GM18909 (cell line): ENCODE results near the gene TMEM30A.
A peak's percentile ranks its signal among the peaks of the same experiment; 100 is the strongest.

Experiments used
- ATAC-seq: cut with Tn5 transposase; IDR thresholded peaks from one replicate; pipeline ENCODE4 v1.9.1; 2021; ENCODE audit warnings: mild to moderate bottlenecking; ENCODE audit not compliant: unreplicated experiment, poor library complexity

The TMEM30A gene

GRCh38 chr6:75296811-75297779 is 12.5 kb upstream of the TMEM30A start:
- peak; percentile 80 for ATAC-seq

- no peak for ATAC-seq
Measured at GRCh38 chr6:75292555-75292954, 8.0 kb upstream of the TMEM30A start.

GRCh38 chr6:75291744-75292143 is 7.2 kb upstream of the TMEM30A start:
- ATAC-seq = no peak

GRCh38 chr6:75291331-75291730 is 6.7 kb upstream of the TMEM30A start:
- ATAC-seq = no peak

DNA sequence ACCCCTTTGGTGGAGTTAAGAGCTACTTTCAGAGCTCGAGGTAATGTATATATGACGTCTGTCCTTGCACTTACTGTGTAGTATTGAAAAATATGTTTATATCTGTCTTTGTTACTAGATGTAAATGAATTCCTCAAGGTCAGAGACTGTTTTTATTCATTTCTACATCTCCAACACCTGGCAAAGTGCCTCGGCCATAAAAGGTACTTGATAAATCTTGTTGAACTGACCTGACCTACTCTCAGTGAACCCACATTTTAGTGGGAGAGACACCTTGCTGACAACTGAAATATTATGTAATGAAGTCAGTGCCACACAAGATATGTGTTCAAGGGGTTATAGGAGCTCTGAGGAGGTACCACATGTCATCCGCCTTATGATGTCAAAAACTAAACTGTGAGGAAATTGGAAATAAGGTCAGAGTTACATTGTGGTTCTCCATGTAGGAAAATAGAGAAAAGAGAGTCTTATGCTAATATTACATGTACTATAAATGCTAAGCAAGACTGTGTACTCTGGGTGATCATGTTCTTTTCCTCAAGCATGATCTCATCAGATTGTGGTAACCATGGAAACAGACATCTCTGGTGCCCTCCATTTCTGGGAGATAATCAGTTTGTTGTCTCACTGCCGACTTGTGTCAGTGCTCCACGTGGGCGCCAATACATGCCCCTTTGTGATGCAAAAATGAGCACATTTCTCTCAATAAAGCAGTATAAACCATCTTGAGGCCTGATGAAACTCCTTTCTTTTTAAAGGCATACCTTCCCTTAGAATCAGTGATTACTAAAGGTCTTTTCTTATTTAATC is 5.7 kb upstream of the TMEM30A start:
- no peak for ATAC-seq

DNA sequence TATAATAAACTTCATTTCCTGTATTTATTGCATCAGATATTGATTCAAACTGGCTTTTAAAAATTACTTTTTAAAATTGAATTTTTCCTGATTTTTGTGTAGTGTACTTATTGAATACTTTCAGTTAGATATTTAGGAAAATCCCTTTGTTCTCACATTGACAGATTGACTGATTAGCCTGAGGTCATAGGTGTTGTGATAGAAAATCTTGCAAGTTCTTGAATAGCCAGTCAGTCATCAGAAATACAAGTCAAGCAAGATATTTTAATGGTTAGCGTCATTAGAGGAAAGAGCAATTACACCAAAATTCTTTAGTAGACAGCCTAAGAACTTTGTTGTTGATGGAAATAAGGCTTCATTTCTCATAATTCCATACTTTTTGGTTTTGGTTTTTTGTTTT is 3.4 kb upstream of the TMEM30A start:
- ATAC-seq = no peak

- ATAC-seq = no peak
Measured at GRCh38 chr6:75287424-75287823, 2.8 kb upstream of the TMEM30A start.

- ATAC-seq = no peak
Measured at GRCh38 chr6:75286955-75287354, 2.4 kb upstream of the TMEM30A start.

DNA sequence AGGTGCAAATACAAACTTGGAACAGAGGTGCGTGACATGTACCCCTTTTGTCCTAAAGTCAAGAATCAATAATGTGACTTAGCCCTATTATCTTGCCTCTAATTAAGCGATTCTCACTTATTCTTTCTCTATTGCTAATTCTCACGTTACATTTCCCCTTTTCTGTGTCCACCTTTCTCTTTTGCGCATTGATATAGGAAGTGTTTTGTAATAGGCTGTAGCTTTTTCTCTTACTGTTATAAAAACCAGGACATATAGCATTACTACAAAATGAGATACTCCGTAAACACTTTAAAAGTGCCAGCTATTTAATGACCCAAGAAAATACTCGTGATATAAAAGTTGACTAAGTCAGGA is 669 bp upstream of the TMEM30A start:
- peak; percentile 11 for ATAC-seq

GRCh38 chr6:75283907-75284631 is 523 bp downstream of the TMEM30A start:
- ATAC-seq = peak; percentile 25

DNA sequence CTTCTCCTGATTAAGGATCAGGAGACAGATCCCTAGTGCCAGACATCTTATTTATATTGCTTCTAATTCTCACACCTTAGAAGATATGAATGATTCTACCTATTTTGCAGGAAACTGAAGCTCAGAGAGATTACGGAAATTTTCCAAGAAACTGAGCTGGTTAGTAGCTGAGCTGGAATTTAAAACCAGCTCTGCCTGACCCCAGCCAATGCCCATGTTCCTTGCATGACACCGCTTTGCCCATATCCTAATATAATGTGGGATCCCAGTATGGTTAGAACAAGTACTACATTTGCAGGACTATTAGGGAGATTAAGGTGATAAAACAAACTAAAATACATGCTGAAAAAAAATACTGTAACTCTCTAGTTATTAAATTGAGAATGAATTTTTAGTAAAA is 1.9 kb downstream of the TMEM30A start:
- ATAC-seq = no peak

DNA sequence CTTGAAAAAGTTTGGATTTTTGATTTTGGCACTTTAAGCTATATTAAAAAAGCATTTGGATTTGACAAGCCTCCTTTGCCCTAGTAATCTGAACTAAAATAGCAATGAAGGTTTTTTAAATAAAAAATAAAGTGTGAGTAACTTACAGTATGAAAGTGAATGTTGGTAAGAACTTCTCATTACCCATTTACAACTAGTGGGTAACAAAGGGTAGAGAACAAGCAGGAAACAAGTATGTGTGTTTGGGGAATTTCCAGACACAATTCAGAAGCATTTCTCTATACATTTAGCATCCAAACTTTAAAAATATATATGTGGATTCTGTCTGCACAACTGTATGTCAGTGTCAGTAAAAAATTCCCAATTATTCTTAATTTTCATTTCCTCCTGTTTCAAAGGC is 2.9 kb downstream of the TMEM30A start:
- no peak for ATAC-seq

GRCh38 chr6:75280131-75280855 is 4.3 kb downstream of the TMEM30A start:
- no peak for ATAC-seq

DNA sequence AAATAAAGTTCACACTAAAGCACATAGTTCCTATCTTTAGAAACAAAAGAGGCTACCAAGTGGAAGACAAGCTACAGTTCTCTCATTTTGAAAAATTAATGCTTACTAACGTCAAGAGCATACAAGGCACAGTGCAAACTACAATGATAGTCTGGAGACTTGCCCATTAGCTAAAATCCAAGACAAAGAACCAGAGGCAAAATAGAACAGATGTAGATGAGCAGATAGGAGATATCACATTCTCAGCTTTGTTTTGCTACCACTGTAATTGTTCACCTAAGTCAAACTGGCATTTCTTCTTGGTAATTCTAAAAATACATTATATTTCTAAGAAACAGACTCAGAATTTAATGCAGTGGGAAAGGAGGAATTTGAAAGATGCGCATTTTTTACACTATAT is 5.2 kb downstream of the TMEM30A start:
- ATAC-seq = no peak

- ATAC-seq = no peak
Measured at GRCh38 chr6:75278474-75279077, 6.0 kb downstream of the TMEM30A start.

DNA sequence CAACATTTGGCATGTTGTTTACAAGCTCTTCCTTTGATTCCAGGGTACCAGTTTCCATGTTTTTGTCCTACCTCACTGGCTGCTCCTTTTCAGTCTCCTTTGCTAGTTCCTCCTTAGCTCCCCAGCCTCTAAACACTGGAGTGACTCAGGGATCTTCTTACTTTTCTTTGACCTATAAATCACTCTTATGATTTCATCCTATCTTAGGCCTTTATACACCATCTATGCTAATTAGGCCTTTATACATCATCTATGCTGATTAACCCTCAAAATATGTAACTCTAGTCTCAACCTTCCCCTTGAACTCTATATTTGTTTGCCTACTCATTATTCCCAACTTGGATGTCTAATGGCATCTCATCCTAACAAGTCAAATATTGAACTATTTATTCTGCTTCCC is 9.5 kb downstream of the TMEM30A start:
- ATAC-seq = no peak

- ATAC-seq = no peak
Measured at GRCh38 chr6:75273009-75273408, 11.6 kb downstream of the TMEM30A start.

- no peak for ATAC-seq
Measured at GRCh38 chr6:75272145-75272840, 12.3 kb downstream of the TMEM30A start.

DNA sequence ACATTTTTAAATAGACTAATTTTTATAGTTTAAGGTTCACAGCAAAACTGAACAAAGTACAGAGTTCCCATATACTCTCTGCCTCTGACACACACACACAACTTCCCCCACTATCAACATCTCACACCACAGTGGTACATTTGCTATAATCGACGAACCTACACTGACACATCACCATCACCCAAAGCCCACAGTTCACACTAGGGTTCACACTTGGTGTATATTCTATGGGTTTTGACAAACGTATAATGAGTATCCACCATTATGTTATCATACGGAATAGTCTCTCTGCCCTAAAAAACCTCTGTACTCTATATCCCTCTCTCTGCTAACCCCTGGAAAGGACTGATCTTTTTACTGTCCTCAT is 15.6 kb downstream of the TMEM30A start:
- no peak for ATAC-seq
